ENCODE measurements around the gene ABCG1.

DNA sequence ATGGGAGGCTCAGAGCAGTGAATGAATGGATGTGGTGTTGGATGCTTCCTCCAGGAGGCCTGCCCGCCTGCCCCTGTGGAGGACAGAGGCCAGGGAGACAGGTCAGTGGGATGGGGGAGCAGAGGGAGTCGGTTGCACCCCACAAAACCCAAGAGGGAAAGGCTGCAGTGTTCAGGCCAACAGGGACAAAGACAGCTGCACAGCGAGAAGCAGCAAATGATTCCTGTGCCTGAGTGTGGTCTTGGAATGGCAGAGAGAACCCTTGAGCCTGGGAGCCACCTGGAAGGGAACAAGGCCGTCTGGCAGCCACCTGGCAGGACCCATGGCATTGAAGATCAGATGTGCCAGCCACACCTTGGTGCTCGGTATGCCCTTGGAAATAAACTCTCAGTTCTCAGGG, 88.2 kb downstream of the ABCG1 start:
- TF ChIP-seq, protein P1, sequence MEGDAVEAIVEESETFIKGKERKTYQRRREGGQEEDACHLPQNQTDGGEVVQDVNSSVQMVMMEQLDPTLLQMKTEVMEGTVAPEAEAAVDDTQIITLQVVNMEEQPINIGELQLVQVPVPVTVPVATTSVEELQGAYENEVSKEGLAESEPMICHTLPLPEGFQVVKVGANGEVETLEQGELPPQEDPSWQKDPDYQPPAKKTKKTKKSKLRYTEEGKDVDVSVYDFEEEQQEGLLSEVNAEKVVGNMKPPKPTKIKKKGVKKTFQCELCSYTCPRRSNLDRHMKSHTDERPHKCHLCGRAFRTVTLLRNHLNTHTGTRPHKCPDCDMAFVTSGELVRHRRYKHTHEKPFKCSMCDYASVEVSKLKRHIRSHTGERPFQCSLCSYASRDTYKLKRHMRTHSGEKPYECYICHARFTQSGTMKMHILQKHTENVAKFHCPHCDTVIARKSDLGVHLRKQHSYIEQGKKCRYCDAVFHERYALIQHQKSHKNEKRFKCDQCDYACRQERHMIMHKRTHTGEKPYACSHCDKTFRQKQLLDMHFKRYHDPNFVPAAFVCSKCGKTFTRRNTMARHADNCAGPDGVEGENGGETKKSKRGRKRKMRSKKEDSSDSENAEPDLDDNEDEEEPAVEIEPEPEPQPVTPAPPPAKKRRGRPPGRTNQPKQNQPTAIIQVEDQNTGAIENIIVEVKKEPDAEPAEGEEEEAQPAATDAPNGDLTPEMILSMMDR (IDR thresholded peaks at IDR 0.05 in 4 of 5, conservative IDR thresholded peaks at IDR 0.05 in 1 of 5), result no peak
- TF ChIP-seq POLR2A (IDR thresholded peaks at IDR 0.05), result no peak
